Measurements from ENCODE around the gene CABLES1. TPM values are rescaled to one million over a fixed set of nuclear protein-coding genes. Genes with fewer than 3 reads are reported as not detected.
"Not testable (repeated sequence)": the region's sequence is repeated elsewhere in the genome, so short reads cannot be mapped to it uniquely, and the experiment has no call there.

The CABLES1 gene
- total RNA-seq, 8 experiments from 2014 or later: 0.56 to 4.6 (median 2.4) TPM

DNA sequence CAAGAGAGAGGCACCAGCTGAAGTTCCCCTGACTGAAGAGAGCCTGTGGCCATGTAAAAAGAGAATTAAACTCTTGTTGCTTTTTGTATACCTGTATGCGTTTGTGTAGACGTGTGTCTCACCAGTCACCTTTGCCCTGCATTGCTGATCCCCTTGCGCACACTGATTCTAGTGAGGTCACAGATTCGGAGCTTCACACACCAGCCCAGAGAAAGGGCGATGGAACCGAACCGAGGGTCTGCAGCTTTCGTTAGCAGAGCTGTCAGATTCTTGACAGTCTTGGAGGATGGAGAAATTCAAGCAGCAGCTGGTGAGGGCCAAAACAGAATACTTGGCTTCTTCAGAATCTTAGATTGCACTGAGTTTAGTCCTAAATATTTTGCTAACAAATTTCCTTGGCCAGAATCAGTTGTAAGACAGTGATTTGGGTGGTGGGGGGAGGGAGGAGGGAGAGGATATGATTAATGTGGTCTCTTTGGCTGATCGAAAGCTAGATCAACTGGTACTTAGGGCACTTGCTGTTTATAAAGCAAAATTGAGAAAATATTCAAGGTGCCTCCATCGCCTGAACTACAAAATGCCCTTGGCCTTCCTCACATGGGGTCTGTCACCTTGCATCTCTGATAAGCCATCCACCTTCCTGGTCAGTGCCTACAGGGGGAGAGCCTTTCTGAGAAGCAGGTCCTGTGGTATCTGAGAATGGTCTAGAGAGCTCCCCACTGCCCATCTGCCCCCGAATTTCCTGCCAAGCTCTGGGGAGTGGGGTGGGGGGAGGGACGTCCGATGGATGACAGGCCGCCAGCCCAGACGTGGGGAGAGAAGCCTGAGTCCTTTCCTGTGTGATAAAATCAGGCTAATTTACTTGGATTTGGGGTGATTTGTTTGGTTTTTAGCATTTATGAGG is 123.5 kb downstream of the CABLES1 start:
- in situ Hi-C loops (cut with MboI; ENCODE audit: low pct_unique_long_range_greater_than_20kb in 2 of 9, low sequenced_read_pairs in 9 of 9, unreplicated experiment in 9 of 9): no loop called here
- no peak for ATAC-seq (replicated peaks in 6 of 8)

DNA sequence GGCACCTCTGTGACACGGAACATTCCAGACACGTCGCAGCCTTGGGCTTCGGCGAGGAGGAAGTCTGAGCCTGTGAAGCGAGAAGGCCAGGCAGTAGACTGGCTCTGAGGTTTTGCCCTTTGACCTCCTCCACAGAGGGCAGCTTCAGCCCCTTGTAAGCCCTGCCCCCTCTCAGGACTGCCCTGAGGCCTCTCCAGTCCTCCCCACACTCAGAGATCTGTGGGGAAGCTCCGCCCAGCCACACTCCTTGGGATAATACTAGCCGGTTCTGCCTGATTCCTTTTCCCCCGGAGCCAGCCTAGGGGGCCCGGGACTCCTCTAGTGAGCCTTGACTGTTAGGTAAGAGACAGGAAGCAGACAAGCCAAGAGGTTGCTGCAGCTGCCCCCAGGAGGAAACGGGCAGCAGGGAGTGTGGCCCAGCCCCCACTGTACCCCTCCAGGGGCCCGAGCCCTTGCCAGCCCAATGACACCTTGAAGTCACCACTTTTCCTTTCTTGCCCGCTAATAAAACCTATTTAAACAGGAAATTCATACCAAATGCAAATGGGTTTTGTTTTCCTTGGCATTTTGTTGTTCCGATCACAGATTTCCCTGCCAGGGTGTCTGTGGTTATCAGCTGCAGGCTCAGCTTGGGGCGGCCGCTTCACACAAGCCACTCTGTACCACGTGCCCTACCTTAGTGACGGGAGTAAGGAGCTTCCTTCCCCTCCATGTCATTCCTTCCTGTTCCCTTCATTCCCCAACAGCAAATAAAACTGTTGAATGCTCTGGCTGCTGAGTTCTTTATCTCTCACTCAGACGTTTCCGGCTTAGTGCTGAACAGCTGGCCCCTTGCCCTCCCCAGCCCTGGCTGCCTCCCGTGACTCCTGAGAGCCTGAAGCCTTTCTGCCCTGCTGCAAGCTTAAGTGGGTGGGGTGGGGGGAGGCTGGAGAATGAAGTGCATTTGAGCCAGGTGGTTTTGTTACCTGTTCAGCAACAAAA is 124.7 kb downstream of the CABLES1 start:
- in situ Hi-C loops (cut with MboI; ENCODE audit: low pct_unique_long_range_greater_than_20kb in 2 of 9, low sequenced_read_pairs in 9 of 9, unreplicated experiment in 9 of 9): no loop called here
- 13 to 100% (median 32%) methylated on average over 2 to 11 of the region's 21 CpGs; no CpG with 5 or more reads in 4 of the 10 experiments for WGBS, 10 experiments
- H3K4me1 ChIP-seq (replicated peaks in 1 of 2): peaks cover 16 to 18% of the 10 kb centered on the region in 2 donors
- H3K4me3 ChIP-seq: no peak overlapping the region
- peak; percentile 44 to 92 (median 88) for ATAC-seq (replicated peaks in 6 of 8)
- peak overlapping the region in 1 of 2 donors; percentile 13 for H3K27ac ChIP-seq

More for the DNA sequence above, 123.5 kb downstream of the CABLES1 start:
- H3K4me3 ChIP-seq: no peak overlapping the region
- H3K27ac ChIP-seq: no peak overlapping the region
- WGBS, 10 experiments: 0 to 100% (median 89%) methylated on average over 1 to 7 of the region's 15 CpGs; no CpG with 5 or more reads in 1 of the 10 experiments
- peaks cover 16 to 18% of the 10 kb centered on the region in 2 donors for H3K4me1 ChIP-seq (replicated peaks in 1 of 2)

DNA sequence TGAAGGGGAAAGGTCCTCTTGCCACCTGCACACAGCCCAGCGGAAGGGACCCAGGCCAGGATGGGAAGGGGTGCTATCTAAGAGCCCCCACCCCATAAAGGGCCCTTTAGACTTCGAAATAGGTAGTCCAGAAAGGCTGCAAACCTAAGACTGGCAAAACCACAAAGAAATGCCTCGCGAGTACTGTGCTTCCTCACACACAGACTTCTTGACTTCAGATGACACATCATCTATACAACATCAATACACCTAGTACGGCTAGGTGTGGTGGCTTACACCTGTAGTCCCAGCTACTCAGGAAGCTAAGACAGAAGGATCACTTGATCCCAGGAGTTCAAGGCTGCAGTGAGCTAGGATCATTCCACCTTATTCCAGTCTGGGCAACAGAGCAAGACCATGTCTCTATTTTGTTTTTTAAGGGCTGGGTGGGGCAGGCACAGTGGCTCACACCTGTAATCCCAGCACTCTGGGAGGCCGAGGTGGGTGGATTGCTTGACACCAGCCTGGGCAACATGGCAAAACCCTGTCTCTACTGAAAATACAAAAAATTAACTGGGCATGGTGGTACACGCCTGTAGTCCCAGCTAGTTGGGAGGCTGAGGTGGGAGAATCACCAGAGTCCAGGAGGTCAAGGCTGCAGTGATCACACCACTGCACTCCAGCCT is 125.8 kb downstream of the CABLES1 start:
- in situ Hi-C loops (cut with MboI; ENCODE audit: low pct_unique_long_range_greater_than_20kb in 2 of 9, low sequenced_read_pairs in 9 of 9, unreplicated experiment in 9 of 9): no loop called here
- 20 to 97% (median 67%) methylated on average over 1 to 7 of the region's 7 CpGs; no CpG with 5 or more reads in 3 of the 10 experiments for WGBS, 10 experiments
- no peak for ATAC-seq (replicated peaks in 6 of 8)
- peak overlapping the region in 1 of 2 donors; percentile 13 for H3K27ac ChIP-seq
- peaks cover 16 to 18% of the 10 kb centered on the region in 2 donors for H3K4me1 ChIP-seq (replicated peaks in 1 of 2)
- H3K4me3 ChIP-seq: no peak overlapping the region

DNA sequence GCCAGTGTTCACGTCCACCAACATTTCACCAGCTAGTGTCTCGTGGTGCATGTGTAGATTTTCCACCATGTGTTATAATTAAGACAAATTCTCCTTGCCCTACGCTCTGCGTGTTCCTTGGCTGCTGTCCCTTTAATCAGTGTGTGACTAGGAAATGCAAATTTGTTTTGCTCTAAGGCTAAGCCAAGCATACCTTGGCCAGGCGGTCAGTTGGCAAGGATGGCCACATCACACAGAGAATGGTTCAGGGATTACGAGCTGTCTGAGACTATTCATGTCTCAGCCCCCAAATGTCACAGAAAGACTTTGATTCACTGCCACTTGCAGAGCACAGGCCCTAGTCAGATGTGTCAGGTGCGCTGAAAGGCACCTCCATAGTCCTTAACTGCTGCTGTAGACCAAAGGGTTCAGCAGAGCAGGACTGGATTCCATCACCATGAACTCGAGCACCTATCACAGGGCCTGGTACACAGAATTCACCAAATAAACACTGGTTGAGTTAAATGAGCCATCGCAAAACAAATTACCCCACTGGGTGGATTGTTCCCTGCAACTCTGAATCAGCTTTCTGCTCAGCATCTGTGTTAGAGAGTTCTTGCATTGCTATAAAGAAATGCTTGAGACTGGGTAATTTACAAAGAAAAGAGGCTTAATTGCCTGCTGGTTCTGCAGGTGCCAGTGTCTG is 128.4 kb downstream of the CABLES1 start:
- Histone ChIP-seq H3K4me3 (no peak overlapping the region), H3K4me1 (replicated peaks in 1 of 2) (peaks cover 16 to 18% of the 10 kb centered on the region in 2 donors), H3K27ac (no peak overlapping the region)
- WGBS, 10 experiments: 77 to 93% (median 88%) methylated on average over 2 to 6 of the region's 9 CpGs; no CpG with 5 or more reads in 4 of the 10 experiments
- ATAC-seq (replicated peaks in 6 of 8): no peak
- in situ Hi-C loops (cut with MboI; ENCODE audit: low pct_unique_long_range_greater_than_20kb in 2 of 9, low sequenced_read_pairs in 9 of 9, unreplicated experiment in 9 of 9): no loop called here

DNA sequence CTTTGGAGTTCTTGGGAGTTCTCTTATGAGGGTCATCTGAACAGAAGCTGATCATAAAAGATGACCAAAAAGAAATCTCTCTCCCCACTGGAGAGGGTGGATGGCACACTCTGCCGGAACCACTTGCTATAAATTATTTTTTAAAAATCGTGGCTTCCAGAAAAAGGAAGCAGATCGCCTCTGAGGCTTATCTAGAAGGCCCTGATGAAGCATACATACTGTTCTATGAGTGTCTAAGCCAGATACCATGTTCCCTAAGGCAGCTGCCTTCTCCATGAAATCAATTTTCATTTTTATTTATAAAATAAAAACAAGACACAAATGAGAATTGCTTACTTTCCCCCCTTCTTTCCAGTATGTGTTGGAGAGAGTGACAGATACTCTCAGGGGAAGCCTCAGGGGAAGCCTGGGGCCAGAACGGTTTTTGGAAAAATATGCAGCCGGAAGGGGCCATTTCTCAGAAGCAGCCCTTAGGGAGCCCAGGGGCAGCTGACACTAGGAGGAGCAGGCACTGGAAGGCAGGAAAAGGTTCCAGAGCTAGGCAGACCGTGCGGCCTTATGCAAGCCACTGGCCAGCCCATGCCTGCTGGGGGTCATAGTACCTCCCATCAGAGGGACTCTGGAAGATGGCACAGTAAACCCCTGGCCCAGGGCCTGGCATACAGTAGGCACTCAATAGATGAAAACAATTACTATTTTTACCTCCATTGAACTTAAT is 130.6 kb downstream of the CABLES1 start:
- no peak overlapping the region for H3K4me3 ChIP-seq
- in situ Hi-C loops (cut with MboI; ENCODE audit: low pct_unique_long_range_greater_than_20kb in 2 of 9, low sequenced_read_pairs in 9 of 9, unreplicated experiment in 9 of 9): no loop called here
- H3K4me1 ChIP-seq (replicated peaks in 1 of 2): peaks cover under 1 to 1% of the 10 kb centered on the region in 2 donors
- no peak overlapping the region for H3K27ac ChIP-seq
- no peak for ATAC-seq (replicated peaks in 6 of 8)
- WGBS, 10 experiments: 17 to 100% (median 67%) methylated on average over 1 to 6 of the region's 7 CpGs; no CpG with 5 or more reads in 1 of the 10 experiments

DNA sequence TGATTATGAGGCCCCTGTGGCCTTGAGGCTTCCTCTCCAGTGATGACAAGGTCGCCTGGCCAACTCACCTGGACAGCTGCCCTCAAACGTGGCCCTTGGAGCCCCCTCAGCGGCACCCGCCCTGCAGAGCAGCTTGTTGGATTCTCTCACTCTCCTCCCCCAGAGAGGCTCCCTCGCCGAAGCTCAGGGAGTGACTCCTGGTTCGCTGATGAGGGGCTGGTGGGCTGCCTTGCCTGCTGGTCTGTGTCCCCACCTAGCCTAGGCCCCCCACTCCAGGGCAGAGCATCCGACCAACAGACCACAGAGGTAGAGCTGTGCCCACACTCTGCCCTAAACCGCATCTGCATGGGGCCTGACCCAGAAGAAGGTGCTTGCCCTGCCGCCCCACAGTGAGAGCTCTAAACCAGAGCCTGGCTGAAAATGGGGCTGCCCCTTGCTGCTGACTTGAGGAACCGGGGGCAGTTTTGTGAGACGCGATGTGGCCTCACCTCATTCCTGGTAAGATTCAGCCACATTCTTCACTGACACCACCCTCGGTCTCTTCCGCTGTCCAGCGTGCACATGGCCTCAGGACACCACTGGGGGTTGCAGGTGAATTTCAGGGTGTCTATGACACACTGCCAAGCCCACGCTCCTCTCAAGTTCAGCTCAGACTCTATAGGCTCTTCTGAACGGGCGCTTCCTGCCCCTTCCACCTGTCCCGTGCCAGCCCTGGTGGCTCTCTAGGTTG is 131.6 kb downstream of the CABLES1 start:
- no peak overlapping the region for H3K4me3 ChIP-seq
- H3K4me1 ChIP-seq (replicated peaks in 1 of 2): no peaks in the 10 kb centered on the region
- in situ Hi-C loops (cut with MboI; ENCODE audit: low pct_unique_long_range_greater_than_20kb in 2 of 9, low sequenced_read_pairs in 9 of 9, unreplicated experiment in 9 of 9): no loop called here
- WGBS, 10 experiments: 54 to 100% (median 87%) methylated on average over 2 to 8 of the region's 20 CpGs; no CpG with 5 or more reads in 4 of the 10 experiments
- ATAC-seq (replicated peaks in 6 of 8): no peak
- no peak overlapping the region for H3K27ac ChIP-seq

DNA sequence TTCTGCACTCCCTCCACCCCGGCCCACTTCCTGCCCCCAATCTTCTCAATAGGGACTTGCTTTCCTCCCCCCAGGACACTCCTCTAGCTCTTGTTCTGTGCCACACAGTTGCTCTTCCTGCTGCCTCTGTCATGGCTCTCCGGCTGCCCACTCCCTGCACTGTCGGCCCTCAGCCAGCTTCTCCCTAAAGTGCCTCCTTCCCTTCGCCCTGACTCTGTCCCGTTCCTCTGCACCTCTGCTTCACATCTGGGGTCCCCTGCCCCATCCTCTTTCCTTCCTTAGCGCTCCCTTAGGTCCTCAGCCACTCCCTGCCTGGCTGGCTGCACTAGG is 132.1 kb downstream of the CABLES1 start:
- 80 to 100% (median 93%) methylated on average over 1 to 3 of the region's 6 CpGs; no CpG with 5 or more reads in 6 of the 10 experiments for WGBS, 10 experiments

DNA sequence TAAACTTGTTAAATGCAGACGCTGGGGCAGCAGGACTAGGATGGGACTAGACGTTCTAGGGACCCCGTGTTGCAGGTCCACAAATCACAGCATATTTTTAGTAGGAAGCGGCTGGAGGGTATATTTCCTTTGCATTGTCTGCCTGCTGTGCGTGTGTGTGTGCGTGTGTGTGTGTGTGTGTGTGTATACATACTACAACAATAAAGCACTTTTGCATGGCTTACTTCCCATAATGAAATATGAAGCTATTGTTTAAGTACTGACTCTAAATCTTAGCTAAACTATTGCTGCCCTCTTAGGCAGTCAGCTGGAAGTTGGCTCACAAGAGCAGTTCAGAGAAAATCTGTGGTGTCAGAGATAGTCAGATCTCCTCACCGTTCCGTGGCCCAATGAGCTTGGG is 133.4 kb downstream of the CABLES1 start:
- no peak for ATAC-seq (replicated peaks in 6 of 8)
- in situ Hi-C loops (cut with MboI; ENCODE audit: low pct_unique_long_range_greater_than_20kb in 2 of 9, low sequenced_read_pairs in 9 of 9, unreplicated experiment in 9 of 9): no loop called here

More for the DNA sequence above, 132.1 kb downstream of the CABLES1 start:
- Histone ChIP-seq H3K4me3 (no peak overlapping the region), H3K27ac (no peak overlapping the region), H3K4me1 (replicated peaks in 1 of 2) (no peaks in the 10 kb centered on the region)
- ATAC-seq (replicated peaks in 6 of 8): no peak
- in situ Hi-C loops (cut with MboI; ENCODE audit: low pct_unique_long_range_greater_than_20kb in 2 of 9, low sequenced_read_pairs in 9 of 9, unreplicated experiment in 9 of 9): no loop called here

DNA sequence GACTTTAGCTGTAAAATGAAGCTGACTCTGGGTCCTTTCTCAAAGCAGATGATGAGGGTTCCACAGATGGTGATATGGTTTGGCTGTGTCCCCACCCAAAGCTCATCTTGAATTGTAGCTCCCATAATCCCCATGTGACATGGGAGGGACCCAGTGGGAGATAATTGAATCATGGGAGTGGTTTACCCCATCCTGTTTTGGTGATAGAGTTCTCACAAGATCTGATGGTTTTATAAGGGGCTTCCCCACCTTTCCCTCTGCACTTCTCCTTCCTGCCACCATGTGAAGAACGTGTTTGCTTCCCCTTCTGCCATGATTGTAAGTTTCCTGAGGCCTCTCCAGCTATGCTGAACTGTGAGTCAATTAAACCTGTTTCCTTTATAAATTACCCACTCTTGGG is 133.8 kb downstream of the CABLES1 start:
- H3K27ac ChIP-seq; H3K4me1 ChIP-seq (replicated peaks in 1 of 2); H3K4me3 ChIP-seq; in situ Hi-C loops (cut with MboI; ENCODE audit: low pct_unique_long_range_greater_than_20kb in 2 of 9, low sequenced_read_pairs in 9 of 9, unreplicated experiment in 9 of 9); ATAC-seq (replicated peaks in 6 of 8): not testable (repeated sequence)
- 40 to 100% (median 100%) methylated on average over 1 of the region's 1 CpG; no CpG with 5 or more reads in 5 of the 10 experiments for WGBS, 10 experiments

More for the DNA sequence above, 133.4 kb downstream of the CABLES1 start:
- no peak overlapping the region for H3K4me3 ChIP-seq
- whole genome bisulfite sequencing, 10 experiments: 63 to 100% (median 81%) methylated on average over 1 to 8 of the region's 8 CpGs; no CpG with 5 or more reads in 3 of the 10 experiments
- H3K27ac ChIP-seq: no peak overlapping the region
- H3K4me1 ChIP-seq (replicated peaks in 1 of 2): no peaks in the 10 kb centered on the region

DNA sequence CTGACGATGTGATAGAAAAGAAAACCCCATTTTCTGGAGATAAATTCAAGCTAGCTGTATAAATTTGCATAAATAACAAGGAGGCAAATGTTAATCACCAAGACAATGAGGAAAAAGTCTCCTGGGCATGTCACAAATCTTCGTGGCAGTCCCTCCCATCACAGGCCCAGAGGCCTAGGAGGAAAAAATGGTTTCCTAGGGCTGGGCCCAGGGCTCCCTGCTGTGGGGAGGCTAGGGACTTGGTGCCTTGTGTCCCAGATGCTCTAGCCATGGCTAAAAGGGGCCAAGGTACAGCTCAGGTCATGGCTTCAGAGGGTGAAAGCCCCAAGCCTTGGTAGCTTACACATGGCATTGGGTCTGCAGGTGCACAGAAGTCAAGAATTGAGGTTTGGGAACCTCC is 134.6 kb downstream of the CABLES1 start:
- H3K4me1 ChIP-seq (replicated peaks in 1 of 2): no peaks in the 10 kb centered on the region
- ATAC-seq (replicated peaks in 6 of 8): no peak
- H3K27ac ChIP-seq: no peak overlapping the region
- H3K4me3 ChIP-seq: no peak overlapping the region
- 45 to 100% (median 83%) methylated on average over 1 to 2 of the region's 2 CpGs; no CpG with 5 or more reads in 2 of the 10 experiments for WGBS, 10 experiments
- in situ Hi-C loops (cut with MboI; ENCODE audit: low pct_unique_long_range_greater_than_20kb in 2 of 9, low sequenced_read_pairs in 9 of 9, unreplicated experiment in 9 of 9): no loop called here

Data from motor neuron (in vitro differentiated cells).